Activated CD8-positive, alpha-beta memory T cell treated with anti-CD3 and anti-CD28 coated beads for 36 hours (primary cell): ENCODE data around the gene ADGRL2. TPM values are rescaled to one million over a fixed set of nuclear protein-coding genes. Genes with fewer than 3 reads are reported as not detected.

Source experiments
- CTCF ChIA-PET: fragments of 350-600 bp; sonication (Branson Sonifier 250); formaldehyde crosslinking; loops from one replicate; lab custom pipeline; 2021; ENCODE audit warnings: antibody characterized with exemption; lab: Charles Lee
- POLR2A ChIA-PET: fragments of 350-600 bp; sonication (Branson Sonifier 250); formaldehyde crosslinking; loops from one replicate; lab custom pipeline; 2021; ENCODE audit warnings: antibody characterized with exemption; lab: Charles Lee
- total RNA-seq, 2 experiments: library from RNA; stranded (reverse); gene quantifications; one replicate each; pipeline ENCODE4 v1.2.3, GENCODE V29; 2021

Gene ADGRL2
- total RNA-seq, 2 experiments from 2014 or later, result not detected

GRCh38 chr1:81805537-81806431, 5.0 kb downstream of the ADGRL2 start:
- CTCF ChIA-PET, result no interaction called here
- POLR2A ChIA-PET, result no interaction called here

- POLR2A ChIA-PET, result no interaction called here
- CTCF ChIA-PET, result no interaction called here
Observed at GRCh38 chr1:81806432-81806770, 5.7 kb downstream of the ADGRL2 start.

GRCh38 chr1:81808760-81809159, 8.0 kb downstream of the ADGRL2 start:
- ChIA-PET CTCF (no interaction called here), POLR2A (no interaction called here)

GRCh38 chr1:81809808-81810207, 9.1 kb downstream of the ADGRL2 start:
- POLR2A ChIA-PET, result no interaction called here
- CTCF ChIA-PET, result no interaction called here

GRCh38 chr1:81811757-81812371, 11.1 kb downstream of the ADGRL2 start:
- CTCF ChIA-PET, result no interaction called here
- POLR2A ChIA-PET, result no interaction called here

GRCh38 chr1:81812712-81813111, 12.0 kb downstream of the ADGRL2 start:
- POLR2A ChIA-PET, result no interaction called here
- CTCF ChIA-PET, result no interaction called here

GRCh38 chr1:81813691-81814090, 13.0 kb downstream of the ADGRL2 start:
- ChIA-PET CTCF (no interaction called here), POLR2A (no interaction called here)

GRCh38 chr1:81819613-81820012, 18.9 kb downstream of the ADGRL2 start:
- ChIA-PET POLR2A (no interaction called here), CTCF (no interaction called here)

GRCh38 chr1:81820765-81821164, 20.0 kb downstream of the ADGRL2 start:
- ChIA-PET POLR2A (no interaction called here), CTCF (no interaction called here)

- POLR2A ChIA-PET, result no interaction called here
- CTCF ChIA-PET, result no interaction called here
Observed at GRCh38 chr1:81823082-81823481, 22.3 kb downstream of the ADGRL2 start.

- CTCF ChIA-PET, result no interaction called here
Observed at GRCh38 chr1:81824759-81825158, 24.0 kb downstream of the ADGRL2 start.

GRCh38 chr1:81827942-81828341, 27.2 kb downstream of the ADGRL2 start:
- ChIA-PET POLR2A (no interaction called here), CTCF (no interaction called here)

More at GRCh38 chr1:81824759-81825158, 24.0 kb downstream of the ADGRL2 start:
- POLR2A ChIA-PET, result no interaction called here

GRCh38 chr1:81832573-81832972, 31.8 kb downstream of the ADGRL2 start:
- CTCF ChIA-PET, result no interaction called here
- POLR2A ChIA-PET, result no interaction called here

- CTCF ChIA-PET, result no interaction called here
Observed at GRCh38 chr1:81833722-81834121, 33.0 kb downstream of the ADGRL2 start.

GRCh38 chr1:81834268-81834667, 33.5 kb downstream of the ADGRL2 start:
- ChIA-PET POLR2A (no interaction called here), CTCF (no interaction called here)

More at GRCh38 chr1:81833722-81834121, 33.0 kb downstream of the ADGRL2 start:
- POLR2A ChIA-PET, result no interaction called here

GRCh38 chr1:81834921-81835698, 34.4 kb downstream of the ADGRL2 start:
- ChIA-PET POLR2A (no interaction called here), CTCF (no interaction called here)

GRCh38 chr1:81836007-81836626, 35.4 kb downstream of the ADGRL2 start:
- CTCF ChIA-PET, result no interaction called here
- POLR2A ChIA-PET, result no interaction called here

GRCh38 chr1:81838600-81839218, 38.0 kb downstream of the ADGRL2 start:
- ChIA-PET POLR2A (no interaction called here), CTCF (no interaction called here)

- ChIA-PET POLR2A (no interaction called here), CTCF (no interaction called here)
Observed at GRCh38 chr1:81840805-81841204, 40.1 kb downstream of the ADGRL2 start.

- ChIA-PET POLR2A (no interaction called here), CTCF (no interaction called here)
Observed at GRCh38 chr1:81841795-81842194, 41.1 kb downstream of the ADGRL2 start.
